ENCODE measurements around the gene PTRH2.

PTRH2 gene

DNA sequence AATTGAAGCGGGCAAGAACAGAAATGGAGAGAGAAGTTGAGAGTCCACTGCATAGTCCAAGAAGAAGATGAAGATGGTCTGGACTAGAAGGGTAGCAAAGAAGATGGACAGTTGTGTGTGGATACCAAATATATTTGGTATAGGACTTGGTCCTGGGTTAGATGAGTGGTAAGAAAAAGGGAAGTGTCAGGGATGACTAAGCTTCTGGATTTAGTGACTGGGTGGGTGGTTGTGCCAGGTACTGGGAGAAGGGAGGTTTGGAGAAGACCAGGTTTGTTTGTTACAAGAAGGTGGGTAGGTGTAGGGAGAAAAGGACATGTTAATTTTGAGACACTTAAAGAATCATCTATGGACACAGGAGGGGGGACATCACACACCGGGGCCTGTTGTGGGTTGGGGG lies 5.6 kb upstream of the PTRH2 start:
- TF ChIP-seq, protein P1, sequence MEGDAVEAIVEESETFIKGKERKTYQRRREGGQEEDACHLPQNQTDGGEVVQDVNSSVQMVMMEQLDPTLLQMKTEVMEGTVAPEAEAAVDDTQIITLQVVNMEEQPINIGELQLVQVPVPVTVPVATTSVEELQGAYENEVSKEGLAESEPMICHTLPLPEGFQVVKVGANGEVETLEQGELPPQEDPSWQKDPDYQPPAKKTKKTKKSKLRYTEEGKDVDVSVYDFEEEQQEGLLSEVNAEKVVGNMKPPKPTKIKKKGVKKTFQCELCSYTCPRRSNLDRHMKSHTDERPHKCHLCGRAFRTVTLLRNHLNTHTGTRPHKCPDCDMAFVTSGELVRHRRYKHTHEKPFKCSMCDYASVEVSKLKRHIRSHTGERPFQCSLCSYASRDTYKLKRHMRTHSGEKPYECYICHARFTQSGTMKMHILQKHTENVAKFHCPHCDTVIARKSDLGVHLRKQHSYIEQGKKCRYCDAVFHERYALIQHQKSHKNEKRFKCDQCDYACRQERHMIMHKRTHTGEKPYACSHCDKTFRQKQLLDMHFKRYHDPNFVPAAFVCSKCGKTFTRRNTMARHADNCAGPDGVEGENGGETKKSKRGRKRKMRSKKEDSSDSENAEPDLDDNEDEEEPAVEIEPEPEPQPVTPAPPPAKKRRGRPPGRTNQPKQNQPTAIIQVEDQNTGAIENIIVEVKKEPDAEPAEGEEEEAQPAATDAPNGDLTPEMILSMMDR (IDR thresholded peaks at IDR 0.05): no peak

DNA sequence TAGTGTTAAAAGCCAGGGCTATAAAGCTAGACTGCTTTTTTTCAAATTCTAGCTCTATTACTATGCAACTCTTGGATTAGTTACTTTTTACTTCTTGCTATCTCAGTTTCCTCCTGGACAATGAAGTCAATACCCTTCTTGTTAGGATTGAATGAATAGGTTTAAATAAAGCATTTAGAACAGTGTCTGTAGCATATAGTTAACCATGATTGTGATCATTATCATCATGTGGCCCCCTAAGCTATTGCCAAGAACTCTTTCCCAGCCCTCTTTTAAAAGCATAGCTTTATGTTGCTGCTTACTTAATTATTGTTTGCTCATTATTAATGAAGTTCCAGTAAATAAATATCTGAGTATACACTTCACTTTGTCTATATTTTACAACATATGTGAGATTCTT lies 4.7 kb upstream of the PTRH2 start:
- TF ChIP-seq, protein P1 (IDR thresholded peaks at IDR 0.05): no peak

DNA sequence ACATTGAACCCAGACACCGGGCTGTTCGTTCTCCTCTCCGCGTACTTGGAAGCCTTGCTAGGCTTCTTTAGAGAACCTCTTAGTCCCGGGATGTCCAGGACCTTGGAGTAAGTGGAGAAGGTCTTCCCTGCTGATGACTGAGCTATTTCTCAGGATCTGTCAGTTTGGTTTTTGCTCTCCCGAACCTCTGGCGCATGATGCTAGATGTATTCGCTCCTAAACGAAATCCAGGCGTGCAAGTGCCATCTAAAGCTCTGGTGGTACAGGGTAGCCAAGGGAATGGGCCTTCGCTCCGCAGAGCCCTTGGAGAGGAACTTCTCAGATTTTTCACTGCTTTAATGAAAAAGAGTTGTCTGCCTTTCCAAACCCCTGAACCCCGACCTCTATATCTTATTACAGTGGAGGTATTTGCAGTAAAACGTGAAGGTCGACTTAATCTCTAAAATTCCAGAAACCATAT lies 771 bp upstream of the PTRH2 start:
- TF ChIP-seq, protein P1 (IDR thresholded peaks at IDR 0.05): no peak

DNA sequence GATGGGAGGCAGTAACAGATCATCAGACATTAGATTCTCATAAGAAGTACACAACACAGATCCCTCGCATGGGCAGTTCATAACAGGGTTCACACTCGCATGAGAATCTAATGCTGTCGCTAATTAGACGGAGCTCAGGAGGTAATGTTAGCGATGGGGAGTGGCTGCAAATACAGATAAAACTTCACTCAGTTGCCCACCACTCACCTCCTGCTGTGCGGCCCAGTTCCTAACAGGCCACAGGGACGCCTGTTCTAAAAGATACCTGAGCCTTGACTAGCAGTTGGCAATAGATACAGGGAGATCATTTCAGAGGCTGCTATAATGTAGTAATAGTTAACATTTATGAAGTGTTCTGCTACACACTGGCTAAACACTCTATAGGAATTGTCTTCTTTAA lies 4.9 kb downstream of the PTRH2 start:
- TF ChIP-seq, protein P1 (IDR thresholded peaks at IDR 0.05): no peak

DNA sequence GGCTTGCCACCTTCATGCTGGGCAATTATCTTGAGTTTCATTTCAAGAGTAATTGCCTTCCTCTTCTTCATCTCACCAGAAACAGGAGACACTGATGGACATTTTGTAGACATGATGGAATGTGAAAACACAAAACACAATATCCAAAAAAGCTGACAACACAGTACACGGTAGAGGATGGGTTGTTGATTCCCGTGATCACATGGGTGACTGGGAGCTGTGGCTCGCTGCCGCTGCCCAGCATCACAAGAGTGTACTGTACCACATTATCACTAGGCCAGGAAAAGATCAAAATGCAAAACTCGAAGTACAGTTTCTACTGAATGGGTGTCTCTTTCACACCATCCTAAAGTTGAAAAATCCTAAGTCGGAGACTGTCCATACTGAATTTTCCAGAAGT lies 7.4 kb downstream of the PTRH2 start:
- TF ChIP-seq, protein P1 (IDR thresholded peaks at IDR 0.05): no peak

DNA sequence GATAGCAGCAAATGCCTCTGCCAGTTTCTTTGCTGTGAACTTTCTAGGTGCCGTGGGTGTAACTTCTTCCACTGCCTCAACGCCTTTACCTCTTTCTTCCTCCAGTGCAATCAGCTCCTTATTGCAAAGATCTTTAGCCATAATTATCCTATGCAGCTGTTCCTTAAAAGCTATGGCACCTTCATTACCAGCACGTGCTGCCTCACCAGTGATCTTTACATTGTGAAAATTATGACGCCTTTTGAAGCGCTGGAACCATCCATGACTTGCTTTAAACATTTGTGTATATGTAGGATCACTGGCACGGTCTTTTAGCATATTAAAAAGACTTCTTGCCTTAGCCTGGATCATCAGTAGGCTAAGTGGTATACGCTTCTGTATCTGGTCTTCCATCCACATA lies 8.0 kb downstream of the PTRH2 start:
- TF ChIP-seq, protein P1 (IDR thresholded peaks at IDR 0.05): no peak

DNA sequence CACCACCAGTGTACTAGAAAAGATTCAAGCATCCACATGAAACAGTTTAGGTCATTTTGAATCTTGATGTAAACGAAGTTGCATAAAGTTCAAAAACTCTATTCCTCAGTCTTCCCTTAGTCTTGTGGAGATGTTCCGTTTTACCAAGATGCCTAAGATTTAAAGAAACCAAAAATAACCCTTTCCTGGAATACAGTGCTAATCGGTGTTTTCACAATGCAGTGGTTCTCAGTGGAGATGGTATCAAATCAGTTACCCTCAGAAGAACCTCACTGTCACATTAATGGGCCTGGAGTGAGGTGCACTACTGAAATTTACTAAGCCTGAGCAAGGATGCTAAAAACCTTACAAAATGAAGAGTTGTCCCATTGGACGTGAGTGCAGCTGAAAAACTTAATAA lies 9.1 kb downstream of the PTRH2 start:
- TF ChIP-seq, protein P1 (IDR thresholded peaks at IDR 0.05): no peak

DNA sequence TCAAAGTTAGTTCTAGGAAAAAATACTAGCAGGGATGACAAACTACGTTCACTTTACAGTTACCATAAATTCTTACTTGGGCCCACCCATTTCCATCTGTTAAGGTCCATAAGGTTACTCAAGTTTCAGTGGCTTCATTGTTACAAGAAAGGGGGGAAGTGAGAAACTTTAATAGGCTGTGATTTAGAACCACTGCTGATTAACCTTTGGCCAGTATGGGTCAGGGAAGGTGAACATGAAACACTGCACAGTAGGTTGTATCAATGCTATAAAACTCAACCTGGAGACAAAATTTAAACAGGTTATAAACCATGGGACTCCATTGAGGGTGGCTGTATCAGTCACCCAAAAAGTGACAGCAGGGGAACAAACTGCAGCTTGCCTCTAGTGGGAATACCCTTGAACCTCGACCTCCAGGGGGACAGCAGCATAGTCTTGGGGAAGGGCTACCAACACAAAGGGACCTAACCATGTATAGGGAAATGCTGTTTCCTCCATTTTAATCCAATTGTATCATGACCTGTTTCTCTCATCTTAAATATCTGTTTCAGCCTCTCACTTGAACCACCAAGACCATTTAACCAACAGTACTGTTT lies 10.4 kb downstream of the PTRH2 start:
- TF ChIP-seq, protein P1 (IDR thresholded peaks at IDR 0.05): no peak

Data from LNCAP (cell line).